HG03108 (cell line): ENCODE data around the gene PPP2R3B.
"Not testable (repeated sequence)": the region's sequence is repeated elsewhere in the genome, so short reads cannot be mapped to it uniquely, and the experiment has no call there.

Experiments
- ATAC-seq: cut with Tn5 transposase; IDR thresholded peaks from one replicate; pipeline ENCODE4 v1.9.1; 2021; ENCODE audit warnings: moderate library complexity; ENCODE audit not compliant: unreplicated experiment

The PPP2R3B gene

GRCh38 chrX:340641-341423, 45.9 kb downstream of the PPP2R3B start:
- ATAC-seq = no peak

- ATAC-seq = no peak
These were observed 46.6 kb downstream of the PPP2R3B start for GRCh38 chrX:340121-340520.

GRCh38 chrX:338836-339400, 47.8 kb downstream of the PPP2R3B start:
- no peak for ATAC-seq

GRCh38 chrX:338281-338835, 48.3 kb downstream of the PPP2R3B start:
- ATAC-seq = no peak

GRCh38 chrX:337331-337831, 49.3 kb downstream of the PPP2R3B start:
- ATAC-seq = no peak

GRCh38 chrX:336227-336626, 50.5 kb downstream of the PPP2R3B start:
- ATAC-seq = no peak

GRCh38 chrX:335758-336155, 51.0 kb downstream of the PPP2R3B start:
- no peak for ATAC-seq

- ATAC-seq = no peak
These were observed 51.5 kb downstream of the PPP2R3B start for GRCh38 chrX:334971-335757.

- ATAC-seq = no peak
These were observed 52.3 kb downstream of the PPP2R3B start for GRCh38 chrX:334331-334891.

GRCh38 chrX:333611-334311, 52.9 kb downstream of the PPP2R3B start:
- no peak for ATAC-seq

- no peak for ATAC-seq
These were observed 53.6 kb downstream of the PPP2R3B start for GRCh38 chrX:332916-333610.

- ATAC-seq = no peak
These were observed 54.2 kb downstream of the PPP2R3B start for GRCh38 chrX:332496-332860.

GRCh38 chrX:331825-332495, 54.7 kb downstream of the PPP2R3B start:
- no peak for ATAC-seq

GRCh38 chrX:331151-331824, 55.4 kb downstream of the PPP2R3B start:
- no peak for ATAC-seq

- ATAC-seq = no peak
These were observed 56.0 kb downstream of the PPP2R3B start for GRCh38 chrX:330726-331150.

- not testable (repeated sequence) for ATAC-seq
These were observed 56.5 kb downstream of the PPP2R3B start for GRCh38 chrX:330141-330725.

GRCh38 chrX:329291-329910, 57.3 kb downstream of the PPP2R3B start:
- no peak for ATAC-seq

GRCh38 chrX:327660-328126, 59.0 kb downstream of the PPP2R3B start:
- ATAC-seq = no peak
